NCI-H1048 (cell line): Measurements from ENCODE around the gene CLEC1B.
"Not testable (repeated sequence)": the region's sequence is repeated elsewhere in the genome, so short reads cannot be mapped to it uniquely, and the experiment has no call there.

Experiments used
- DNase-seq: peaks from one replicate; lab custom pipeline; 2025; lab: John Stamatoyannopoulos, UW

CLEC1B gene

DNA sequence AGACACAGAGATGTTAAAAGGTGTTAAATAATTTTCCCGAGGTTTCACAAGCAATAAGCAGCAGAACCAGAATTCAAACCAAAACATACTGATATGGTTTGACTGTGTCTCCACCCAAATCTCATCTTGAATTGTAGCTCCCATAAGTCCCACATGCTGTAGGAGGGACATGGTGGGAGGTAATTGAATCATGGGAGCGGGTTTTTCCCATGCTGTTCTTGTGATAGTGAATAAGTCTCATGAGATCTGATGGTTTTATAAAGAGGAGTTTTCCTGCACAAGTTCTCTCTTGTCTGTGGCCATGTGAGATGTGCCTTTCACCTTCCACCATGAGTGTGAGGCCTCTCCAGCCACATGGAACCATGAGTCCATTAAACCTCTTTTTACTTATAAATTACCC lies 24.2 kb downstream of the CLEC1B start:
- DNase-seq, result not testable (repeated sequence)

DNA sequence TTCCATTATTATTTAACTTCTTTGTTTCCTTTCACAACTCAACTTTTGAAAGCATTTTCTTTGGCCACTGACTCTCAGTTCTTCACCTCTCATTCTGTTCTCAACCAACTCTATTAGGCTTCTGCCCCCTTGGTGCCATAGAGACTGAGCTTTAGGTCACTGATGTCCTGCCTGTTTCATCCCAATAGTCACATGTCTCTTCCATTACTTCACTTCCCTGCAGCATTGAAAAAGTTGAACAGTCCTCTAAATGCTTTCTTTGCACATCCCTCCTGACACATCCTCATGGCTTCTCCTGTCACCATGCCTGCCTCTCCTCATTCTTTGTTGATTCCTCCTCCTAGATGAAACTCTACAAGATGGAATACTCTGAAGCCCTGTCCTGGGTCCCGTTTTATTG lies 25.0 kb downstream of the CLEC1B start:
- no peak for DNase-seq

DNA sequence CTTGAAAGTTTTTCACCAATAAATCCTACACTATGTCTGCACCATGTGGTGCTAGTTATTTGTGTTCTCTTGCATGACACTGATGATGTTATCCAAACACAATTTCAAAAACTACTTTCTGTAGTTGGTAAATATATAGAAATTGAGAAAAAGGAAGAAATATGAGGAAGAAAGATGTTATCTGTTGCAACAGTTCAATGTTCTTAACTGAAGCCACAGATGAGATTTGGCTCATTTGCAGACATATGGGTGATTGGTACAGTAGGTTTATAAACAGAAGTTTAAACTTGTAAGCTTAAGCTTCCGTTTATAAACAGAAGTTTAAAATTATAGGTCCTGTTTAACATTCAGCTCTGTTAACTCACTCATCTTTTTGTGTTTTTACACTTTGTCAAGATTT lies 27.7 kb downstream of the CLEC1B start, which contains the start of gene CLEC12A:
Gene CLEC12A, plus strand, starts transcription at position 229 of the 400 bp plus-strand sequence. CDS start 188 bp downstream, outside the sequence.
- no peak for DNase-seq

DNA sequence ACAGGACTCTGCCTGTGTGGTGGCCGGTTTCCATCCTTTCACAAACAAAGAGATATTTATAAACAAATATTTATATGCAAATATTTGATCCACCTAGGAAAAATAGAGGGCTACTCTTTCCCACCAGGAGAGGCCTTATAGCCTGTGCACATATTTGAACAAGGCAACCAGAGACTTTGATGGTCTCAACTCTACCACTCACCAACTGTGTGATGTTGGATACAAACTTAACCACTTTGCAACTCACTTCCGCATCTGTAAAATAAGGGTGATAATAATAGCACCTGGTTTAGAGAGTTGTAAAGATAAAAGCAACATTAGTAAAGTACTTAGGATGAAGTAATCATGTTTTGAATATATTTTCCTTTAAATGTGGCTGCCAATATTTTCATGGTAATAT lies 29.2 kb downstream of the CLEC1B start:
- DNase-seq, result peak; percentile 48

DNA sequence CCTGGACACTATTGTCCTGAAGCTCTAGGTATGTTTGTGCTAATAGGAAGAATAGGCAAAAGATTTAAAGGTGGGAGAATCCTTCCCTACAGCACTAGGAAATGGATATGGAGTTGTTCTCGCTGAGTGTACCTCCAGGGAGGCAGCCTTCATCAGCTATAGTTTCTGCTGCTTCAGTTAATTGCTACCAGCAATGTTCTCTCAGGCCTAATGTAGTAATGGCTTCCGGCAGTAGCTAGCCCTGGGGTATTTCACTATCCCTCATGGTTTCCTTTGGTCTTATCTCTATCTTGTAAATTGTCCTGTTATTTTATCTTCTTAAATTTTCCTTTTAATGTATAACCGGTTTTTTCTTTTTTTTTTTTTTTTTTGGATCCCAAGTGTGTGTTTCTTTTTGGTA lies 37.0 kb downstream of the CLEC1B start:
- DNase-seq, result no peak

DNA sequence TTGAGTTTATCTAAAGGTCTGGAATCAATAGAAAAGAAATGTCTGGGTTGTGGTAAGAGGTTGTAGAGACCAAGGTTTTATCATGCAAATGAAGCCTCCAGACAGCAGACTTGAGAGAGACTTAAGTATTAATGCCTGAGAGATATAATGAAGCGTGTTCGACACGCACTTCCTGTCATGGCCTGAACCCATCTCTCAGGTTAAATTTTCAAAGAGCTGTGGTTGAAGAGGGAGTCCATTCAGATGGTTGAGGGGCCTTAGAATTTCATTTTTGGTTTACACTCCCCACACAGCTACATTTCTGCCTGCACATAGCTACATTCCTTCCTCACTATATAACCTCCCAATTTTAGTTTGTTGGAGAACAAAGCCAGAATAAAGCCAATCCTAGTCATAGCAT lies 37.8 kb downstream of the CLEC1B start:
- no peak for DNase-seq

DNA sequence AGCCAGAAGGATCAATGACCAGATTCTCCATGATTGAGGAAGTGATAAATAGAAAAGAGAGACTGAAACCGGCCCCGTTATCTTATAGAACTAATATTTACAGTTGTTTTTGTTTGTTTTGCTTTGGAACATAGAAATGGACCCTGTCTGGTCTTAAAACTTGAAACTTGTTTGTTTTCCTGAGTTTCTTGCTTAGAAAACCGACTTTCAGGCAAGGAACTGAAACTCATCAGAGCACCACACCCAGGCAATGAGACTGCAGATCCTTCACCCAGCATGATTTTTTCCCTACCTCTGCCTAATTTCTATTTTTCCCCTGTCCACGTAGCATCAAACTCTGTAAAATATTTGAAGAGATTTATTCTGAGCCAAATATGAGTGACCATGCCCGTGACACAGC lies 38.3 kb downstream of the CLEC1B start:
- DNase-seq, result no peak

DNA sequence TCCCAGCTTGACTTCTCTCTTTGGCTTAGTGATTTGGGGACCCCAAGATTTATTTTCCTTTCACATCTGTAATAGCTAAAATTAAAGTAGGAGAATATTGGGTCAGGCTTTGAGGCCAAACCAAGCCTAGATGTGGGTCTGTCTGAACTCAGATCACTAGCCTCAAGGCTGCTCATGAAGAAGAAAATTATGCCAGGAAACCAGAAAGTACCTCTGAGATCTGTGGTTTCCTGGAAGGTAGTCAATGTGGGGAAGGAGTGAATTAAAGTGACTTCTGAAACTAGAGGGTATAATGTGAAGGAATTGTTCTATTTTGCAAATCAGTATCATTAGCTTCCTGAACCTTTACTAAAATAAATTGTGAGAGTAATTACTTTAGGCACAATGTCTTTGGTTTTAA lies 41.1 kb downstream of the CLEC1B start:
- no peak for DNase-seq

DNA sequence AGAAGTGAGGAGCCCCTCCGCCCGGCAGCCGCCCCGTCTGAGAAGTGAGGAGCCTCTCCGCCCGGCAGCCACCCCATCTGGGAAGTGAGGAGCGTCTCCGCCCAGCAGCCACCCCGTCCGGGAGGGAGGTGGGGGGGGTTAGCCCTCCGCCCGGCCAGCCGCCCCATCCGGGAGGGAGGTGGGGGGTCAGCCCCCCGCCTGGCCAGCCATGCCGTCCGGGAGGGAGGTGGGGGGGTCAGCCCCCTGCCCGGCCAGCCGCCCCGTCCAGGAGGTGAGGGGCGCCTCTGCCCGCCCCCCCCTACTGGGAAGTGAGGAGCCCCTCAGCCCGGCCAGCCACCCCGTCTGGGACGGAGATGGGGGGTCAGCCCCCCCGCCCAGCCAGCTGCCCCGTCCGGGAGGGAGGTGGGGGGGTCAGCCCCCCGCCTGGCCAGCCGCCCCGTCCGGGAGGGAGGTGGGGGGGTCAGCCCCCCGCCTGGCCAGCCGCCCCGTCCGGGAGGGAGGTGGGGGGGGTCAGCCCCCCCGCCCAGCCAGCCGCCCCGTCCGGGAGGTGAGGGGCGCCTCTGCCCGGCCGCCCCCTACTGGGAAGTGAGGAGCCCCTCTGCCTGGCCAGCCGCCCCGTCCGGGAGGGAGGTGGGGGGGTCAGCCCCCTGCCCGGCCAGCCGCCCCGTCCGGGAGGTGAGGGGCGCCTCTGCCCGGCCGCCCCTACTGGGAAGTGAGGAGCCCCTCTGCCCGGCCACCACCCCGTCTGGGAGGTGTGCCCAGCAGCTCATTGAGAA lies 45.8 kb downstream of the CLEC1B start:
- not testable (repeated sequence) for DNase-seq

DNA sequence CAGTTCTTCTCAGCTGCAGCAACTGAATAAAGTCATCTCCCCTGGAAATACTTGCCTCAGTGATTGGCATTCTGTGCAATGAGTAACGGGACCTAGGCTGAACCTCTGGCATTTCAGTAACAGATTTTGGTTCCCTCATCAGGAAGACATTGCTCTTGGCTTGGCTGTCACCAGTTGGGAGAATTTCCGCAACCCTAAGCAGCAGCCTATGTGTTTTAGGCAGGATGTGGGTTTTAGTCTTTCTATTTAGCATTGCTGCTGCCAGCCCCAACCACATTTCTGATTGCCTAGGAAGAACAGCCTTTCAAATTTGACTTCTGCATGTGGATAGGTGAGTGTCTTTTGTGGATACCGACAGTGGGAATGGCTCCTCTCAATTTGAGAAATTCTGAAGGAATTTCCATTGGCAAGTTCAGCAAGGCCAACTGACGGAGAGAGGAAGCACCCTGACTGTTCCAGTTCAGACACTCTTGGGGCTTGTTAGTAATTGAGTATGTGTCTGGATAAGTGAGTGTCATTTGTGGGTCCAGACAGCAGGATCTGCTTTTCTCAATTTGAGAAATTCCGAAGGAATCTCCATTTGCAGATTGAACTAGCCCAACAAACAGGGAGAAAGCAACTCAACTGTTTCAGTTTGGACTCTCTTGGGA lies 47.8 kb downstream of the CLEC1B start:
- no peak for DNase-seq

DNA sequence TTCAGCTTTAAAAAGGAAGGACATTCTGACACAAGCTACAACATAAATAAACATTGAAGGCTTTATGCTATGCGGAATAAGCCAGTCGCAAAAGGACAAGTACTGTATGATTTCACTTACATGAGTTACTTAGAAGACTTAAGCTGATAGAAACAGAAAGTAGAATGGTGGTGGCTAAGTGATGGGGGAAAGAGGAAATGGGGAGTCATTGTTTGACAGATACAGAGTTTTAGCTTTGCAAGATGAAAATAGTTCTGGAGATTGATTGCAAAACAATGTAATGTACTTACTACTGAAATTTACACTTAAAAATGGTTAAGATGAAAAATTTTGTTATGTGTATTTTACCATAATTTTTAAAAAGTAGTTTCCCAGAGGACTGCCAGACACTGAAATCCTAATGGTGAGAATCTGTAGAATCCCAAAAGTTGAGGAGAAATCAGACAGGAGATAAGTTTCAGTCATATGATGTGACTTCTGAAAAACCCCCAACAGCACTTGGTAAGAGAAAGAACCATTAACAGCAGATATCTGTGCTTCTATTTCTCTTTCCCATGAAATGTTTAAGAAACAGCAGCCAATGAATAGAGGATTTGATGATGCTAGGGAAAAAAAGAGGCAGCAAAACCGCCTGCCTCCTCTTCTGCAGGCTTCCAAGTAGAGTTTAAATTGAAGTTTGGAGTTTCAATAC lies 50.2 kb downstream of the CLEC1B start:
- no peak for DNase-seq

DNA sequence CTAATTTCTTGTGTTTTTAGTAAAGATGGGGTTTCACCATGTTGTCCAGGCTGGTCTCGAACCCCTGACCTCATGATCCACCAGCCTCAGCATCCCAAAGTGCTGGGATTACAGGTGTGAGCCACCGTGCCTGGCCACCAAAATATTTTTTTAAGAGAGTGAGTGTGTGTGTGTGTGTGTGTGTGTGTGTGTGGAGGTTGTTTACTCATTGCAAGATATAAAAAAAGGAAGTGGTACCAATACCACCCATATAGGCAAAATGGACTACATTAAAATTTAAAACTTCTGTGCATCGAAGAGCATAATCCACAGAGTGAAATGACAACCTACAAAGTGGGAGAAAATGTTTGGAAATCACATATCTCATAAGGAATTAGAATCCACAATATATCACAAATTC lies 51.2 kb downstream of the CLEC1B start:
- DNase-seq, result no peak

DNA sequence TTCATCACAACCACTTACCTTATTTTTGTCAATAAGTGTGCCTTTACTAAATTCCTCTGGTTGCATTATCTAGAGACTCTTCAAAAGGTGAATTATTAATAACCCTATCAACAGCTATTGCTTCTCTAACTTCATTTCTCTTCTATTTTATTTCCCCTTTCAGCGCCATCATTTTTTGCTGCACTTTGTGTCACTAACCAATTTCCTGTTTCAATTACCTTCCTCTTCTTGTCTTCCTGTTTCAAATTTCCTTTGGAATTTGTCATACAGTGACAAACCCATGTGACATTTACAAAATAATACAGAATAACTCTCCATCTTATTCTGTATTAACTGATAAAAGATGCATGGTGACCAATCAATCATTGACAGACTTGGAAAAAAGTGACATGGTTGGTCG lies 54.5 kb downstream of the CLEC1B start:
- DNase-seq, result no peak

DNA sequence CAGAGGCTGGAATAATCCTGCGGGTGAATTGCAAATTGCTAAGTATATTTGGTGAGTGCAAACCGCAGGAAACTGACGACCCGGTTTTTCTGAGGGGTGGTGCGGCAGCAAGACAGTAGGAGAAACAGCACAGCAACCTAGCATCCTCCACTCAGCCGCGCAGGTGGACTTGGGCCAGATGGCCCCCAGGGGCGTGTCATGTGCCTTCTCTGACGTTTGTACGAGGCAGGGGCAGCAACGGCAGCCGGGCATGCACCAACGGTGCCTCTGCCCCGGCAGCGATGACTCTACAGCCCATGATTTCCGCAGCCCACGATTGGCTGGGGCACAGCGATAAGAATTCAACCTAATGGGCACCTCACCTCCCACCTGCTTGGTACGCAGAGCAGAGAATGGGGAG lies 55.7 kb downstream of the CLEC1B start:
- no peak for DNase-seq
